GM12891 (cell line): ENCODE measurements around the gene MARK1.

ENCODE experiments used
- POLR2A ChIP-seq: IDR thresholded peaks from 2 replicates; pipeline ENCODE4 v1.6.1; 2011; ENCODE audit warnings: low read depth, low read length, control low read depth
- POU2F2 ChIP-seq: IDR thresholded peaks from 2 replicates; pipeline ENCODE4 v1.6.1; 2011; ENCODE audit warnings: low read depth, mild to moderate bottlenecking, control low read depth, low read length, moderate library complexity

GRCh38 chr1:220527908-220528678, at the start of gene MARK1:
- TF ChIP-seq POLR2A (no peak), POU2F2 (no peak)
